Spinal cord (tissue), 10 donors: ENCODE results near the gene STK32B. TPM values are rescaled to one million over a fixed set of nuclear protein-coding genes. Genes with fewer than 3 reads are reported as not detected.

ENCODE experiments used
- DNase-seq, 6 donors: peaks; one replicate each; pipeline versions ENCODE4 v3.0.0 to v3.0.0-alpha.2; 2013 to 2015; ENCODE audit warnings: low spot score in 6 of 6, low read depth in 4 of 6
- H3K27ac ChIP-seq: one replicate; pipeline ENCODE4 v1.5.1; 2013; ENCODE audit warnings: low read depth, low read length, control low read depth
- H3K27me3 ChIP-seq: one replicate; pipeline ENCODE4 v1.6.1; 2013; ENCODE audit warnings: low read length; ENCODE audit not compliant: control insufficient read depth, insufficient read depth
- H3K36me3 ChIP-seq: one replicate; pipeline ENCODE4 v1.6.1; 2013; ENCODE audit warnings: low read length; ENCODE audit not compliant: control insufficient read depth, insufficient read depth
- H3K4me1 ChIP-seq: one replicate; pipeline ENCODE4 v1.6.1; 2013; ENCODE audit warnings: low read length; ENCODE audit not compliant: control insufficient read depth, insufficient read depth
- H3K4me3 ChIP-seq: one replicate; pipeline ENCODE4 v1.5.1; 2013; ENCODE audit warnings: low read depth, low read length, control low read depth
- H3K9me3 ChIP-seq: one replicate; pipeline ENCODE4 v1.6.1; 2013; ENCODE audit warnings: low read length; ENCODE audit not compliant: control insufficient read depth, insufficient read depth
- WGBS: methylation state at CpG from one replicate; pipeline ENCODE4 v1.1.5; 2013; ENCODE audit warnings: missing lambda C conversion rate; ENCODE audit not compliant: insufficient coverage; 5-methylcytosine and 5-hydroxymethylcytosine counted together
- polyA plus RNA-seq, 2 donors: library from polyadenylated mRNA; unstranded; fragments of 120-200 nt; gene quantifications; one replicate each; pipeline ENCODE4 v1.2.1, GENCODE V29; 2013; ENCODE audit not compliant: insufficient read length in 2 of 2
- total RNA-seq, 2 donors: library from RNA; depleted of rRNA in 1 of 2; stranded (reverse); fragments of 120-200 nt in 1 of 2; fragments of >200 nt in 1 of 2; gene quantifications; one replicate each; pipeline versions ENCODE4 v1.2.3 to v1.2.4, GENCODE V29; 2013 to 2014
- donor health status: healthy.

Gene STK32B
- total and polyA plus RNA-seq, 4 donors = 7.0 to 25.6 (median 19.0) TPM

GRCh38 chr4:5039800-5040199 lies 11.5 kb upstream of the STK32B start:
- no peak overlapping the region for H3K27ac ChIP-seq
- WGBS = 100% methylated on average over 2 of the region's 7 CpGs
- H3K9me3 ChIP-seq = no peaks in the 10 kb centered on the region
- DNase-seq = no peak
- no peaks in the 10 kb centered on the region for H3K27me3 ChIP-seq
- peaks cover under 1% of the 10 kb centered on the region for H3K4me1 ChIP-seq
- H3K4me3 ChIP-seq = no peak overlapping the region
- no peaks in the 10 kb centered on the region for H3K36me3 ChIP-seq

- H3K4me3 ChIP-seq = no peak overlapping the region
- no peaks in the 10 kb centered on the region for H3K9me3 ChIP-seq
- WGBS = 100% methylated on average over 1 of the region's 9 CpGs
- DNase-seq = peak in 1 of 6 donors; percentile 87
- no peak overlapping the region for H3K27ac ChIP-seq
- H3K27me3 ChIP-seq = no peaks in the 10 kb centered on the region
- peaks cover 4% of the 10 kb centered on the region for H3K4me1 ChIP-seq
- no peaks in the 10 kb centered on the region for H3K36me3 ChIP-seq
Observed at GRCh38 chr4:5040856-5041620, 10.2 kb upstream of the STK32B start.

- no peak overlapping the region for H3K27ac ChIP-seq
- no peak overlapping the region for H3K4me3 ChIP-seq
- H3K4me1 ChIP-seq = peaks cover 4% of the 10 kb centered on the region
- no peaks in the 10 kb centered on the region for H3K27me3 ChIP-seq
- no peaks in the 10 kb centered on the region for H3K9me3 ChIP-seq
- DNase-seq = peak in 2 of 6 donors; percentile 85
- H3K36me3 ChIP-seq = no peaks in the 10 kb centered on the region
- WGBS = 83% methylated on average over 1 of the region's 7 CpGs
Observed at GRCh38 chr4:5041699-5042098, 9.6 kb upstream of the STK32B start.

- no peak for DNase-seq
- peaks cover 4% of the 10 kb centered on the region for H3K4me1 ChIP-seq
Observed at GRCh38 chr4:5043579-5043978, 7.7 kb upstream of the STK32B start.

GRCh38 chr4:5044341-5044740 lies 6.9 kb upstream of the STK32B start:
- no peak overlapping the region for H3K27ac ChIP-seq
- H3K27me3 ChIP-seq = no peaks in the 10 kb centered on the region
- no peak overlapping the region for H3K4me3 ChIP-seq
- no peak for DNase-seq
- peaks cover 4% of the 10 kb centered on the region for H3K4me1 ChIP-seq
- no peaks in the 10 kb centered on the region for H3K9me3 ChIP-seq
- H3K36me3 ChIP-seq = no peaks in the 10 kb centered on the region
- WGBS = 86% methylated on average over 3 of the region's 3 CpGs

More at GRCh38 chr4:5043579-5043978, 7.7 kb upstream of the STK32B start:
- WGBS = 72% methylated on average over 5 of the region's 6 CpGs
- no peaks in the 10 kb centered on the region for H3K36me3 ChIP-seq
- no peak overlapping the region for H3K4me3 ChIP-seq
- no peaks in the 10 kb centered on the region for H3K27me3 ChIP-seq
- no peak overlapping the region for H3K27ac ChIP-seq
- no peaks in the 10 kb centered on the region for H3K9me3 ChIP-seq

GRCh38 chr4:5045097-5045496 lies 6.2 kb upstream of the STK32B start:
- no peak for DNase-seq
- Histone ChIP-seq H3K27ac (no peak overlapping the region), H3K27me3 (no peaks in the 10 kb centered on the region), H3K36me3 (no peaks in the 10 kb centered on the region), H3K4me3 (no peak overlapping the region), H3K9me3 (no peaks in the 10 kb centered on the region), H3K4me1 (peaks cover 5% of the 10 kb centered on the region)
- 48% methylated on average over 3 of the region's 3 CpGs for WGBS

GRCh38 chr4:5048721-5049120 lies 2.6 kb upstream of the STK32B start:
- no peak overlapping the region for H3K27ac ChIP-seq
- H3K4me3 ChIP-seq = no peak overlapping the region
- H3K9me3 ChIP-seq = no peaks in the 10 kb centered on the region
- peaks cover 7% of the 10 kb centered on the region for H3K27me3 ChIP-seq
- no peaks in the 10 kb centered on the region for H3K36me3 ChIP-seq
- peaks cover 26% of the 10 kb centered on the region for H3K4me1 ChIP-seq
- no peak for DNase-seq
- WGBS = 86% methylated on average over 4 of the region's 4 CpGs

GRCh38 chr4:5050520-5051277 lies 581 bp upstream of the STK32B start:
- H3K27ac ChIP-seq = peak overlapping the region; percentile 57

GRCh38 chr4:5052204-5052702 lies 973 bp downstream of the STK32B start:
- Histone ChIP-seq H3K36me3 (no peaks in the 10 kb centered on the region), H3K4me1 (peaks cover 22% of the 10 kb centered on the region), H3K4me3 (peak overlapping the region; percentile 57), H3K27me3 (peaks cover 7% of the 10 kb centered on the region), H3K9me3 (no peaks in the 10 kb centered on the region), H3K27ac (no peak overlapping the region)
- 15% methylated on average over 12 of the region's 18 CpGs for WGBS
- DNase-seq = peak in 2 of 6 donors; percentile 59 to 62

More at GRCh38 chr4:5050520-5051277, 581 bp upstream of the STK32B start:
- Histone ChIP-seq H3K4me3 (peak overlapping the region; percentile 57), H3K27me3 (peaks cover 7% of the 10 kb centered on the region), H3K9me3 (no peaks in the 10 kb centered on the region), H3K36me3 (no peaks in the 10 kb centered on the region), H3K4me1 (peaks cover 22% of the 10 kb centered on the region)
- peak in 5 of 6 donors; percentile 66 to 96 (median 75) for DNase-seq
- under 1% methylated on average over 31 of the region's 36 CpGs for WGBS
